Keratinocyte (primary cell): ENCODE results near the gene STK24.

Experiments used
- EZH2 ChIP-seq: IDR thresholded peaks from one replicate; pipeline ENCODE4 v1.6.1; 2012; ENCODE audit warnings: inconsistent platforms, mild to moderate bottlenecking, low read length, moderate library complexity
- TF ChIP-seq, protein P1 (sequence below), 3 experiments: IDR thresholded peaks in 1 of 3; conservative IDR thresholded peaks in 1 of 3; optimal IDR thresholded peaks in 1 of 3; 2 replicates in 2 of 3; 3 replicates in 1 of 3; pipeline versions ENCODE3 to v1.5.1; 2011; ENCODE audit warnings: low read length in 3 of 3, mild to moderate bottlenecking in 3 of 3, moderate library complexity in 2 of 3, control low read depth in 1 of 3, inconsistent platforms in 1 of 3; ENCODE audit not compliant: insufficient read depth in 2 of 3; ENCODE audit errors: extremely low read depth in 1 of 3

DNA sequence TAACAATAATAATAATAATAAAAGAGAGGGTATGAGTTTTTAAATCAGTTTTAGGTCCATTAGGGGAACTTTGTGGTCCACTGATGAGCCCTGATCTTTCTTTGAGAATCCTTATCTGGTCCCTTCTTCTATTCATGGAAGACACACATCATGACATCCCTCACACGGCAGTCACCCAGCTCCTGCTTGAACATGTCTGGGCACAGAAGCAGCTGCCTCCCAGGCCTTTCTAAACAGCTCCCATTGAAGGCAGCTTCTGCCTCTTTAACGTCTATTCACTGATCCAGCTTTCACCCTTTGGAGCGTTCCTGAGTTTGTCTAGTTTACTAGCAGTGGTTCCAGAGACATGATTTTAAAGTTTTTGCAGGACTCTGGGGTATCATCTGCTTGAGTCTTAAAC, 42.6 kb upstream of the STK24 start:
- TF ChIP-seq, protein P1, sequence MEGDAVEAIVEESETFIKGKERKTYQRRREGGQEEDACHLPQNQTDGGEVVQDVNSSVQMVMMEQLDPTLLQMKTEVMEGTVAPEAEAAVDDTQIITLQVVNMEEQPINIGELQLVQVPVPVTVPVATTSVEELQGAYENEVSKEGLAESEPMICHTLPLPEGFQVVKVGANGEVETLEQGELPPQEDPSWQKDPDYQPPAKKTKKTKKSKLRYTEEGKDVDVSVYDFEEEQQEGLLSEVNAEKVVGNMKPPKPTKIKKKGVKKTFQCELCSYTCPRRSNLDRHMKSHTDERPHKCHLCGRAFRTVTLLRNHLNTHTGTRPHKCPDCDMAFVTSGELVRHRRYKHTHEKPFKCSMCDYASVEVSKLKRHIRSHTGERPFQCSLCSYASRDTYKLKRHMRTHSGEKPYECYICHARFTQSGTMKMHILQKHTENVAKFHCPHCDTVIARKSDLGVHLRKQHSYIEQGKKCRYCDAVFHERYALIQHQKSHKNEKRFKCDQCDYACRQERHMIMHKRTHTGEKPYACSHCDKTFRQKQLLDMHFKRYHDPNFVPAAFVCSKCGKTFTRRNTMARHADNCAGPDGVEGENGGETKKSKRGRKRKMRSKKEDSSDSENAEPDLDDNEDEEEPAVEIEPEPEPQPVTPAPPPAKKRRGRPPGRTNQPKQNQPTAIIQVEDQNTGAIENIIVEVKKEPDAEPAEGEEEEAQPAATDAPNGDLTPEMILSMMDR (optimal IDR thresholded peaks at IDR 0.05 in 1 of 3, IDR thresholded peaks at IDR 0.05 in 1 of 3, conservative IDR thresholded peaks at IDR 0.05 in 1 of 3; ENCODE audit: extremely low read depth in 1 of 3, insufficient read depth in 2 of 3, low read length in 3 of 3): no peak
- TF ChIP-seq EZH2: no peak
